Measurements from ENCODE around the gene NEAT1.

Gene NEAT1

DNA sequence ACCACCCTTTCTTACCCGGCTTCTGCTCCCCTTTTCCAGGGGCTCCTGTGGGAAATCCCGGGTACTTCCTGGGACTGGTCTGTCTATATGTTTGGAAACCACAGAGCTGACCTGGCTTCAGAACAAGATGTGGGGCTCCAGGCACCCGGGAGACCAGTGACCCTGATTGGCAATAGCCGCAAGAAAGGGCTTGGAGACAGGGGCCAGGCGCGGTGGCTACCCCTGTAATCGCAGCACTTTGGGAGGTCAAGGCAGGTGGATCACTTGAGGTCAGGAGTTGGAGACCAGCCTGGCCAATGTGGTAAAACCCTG lies 3.2 kb upstream of the NEAT1 start:
- H3K4me3 ChIP-seq (ENCODE audit: low read length), result no peak overlapping the region

DNA sequence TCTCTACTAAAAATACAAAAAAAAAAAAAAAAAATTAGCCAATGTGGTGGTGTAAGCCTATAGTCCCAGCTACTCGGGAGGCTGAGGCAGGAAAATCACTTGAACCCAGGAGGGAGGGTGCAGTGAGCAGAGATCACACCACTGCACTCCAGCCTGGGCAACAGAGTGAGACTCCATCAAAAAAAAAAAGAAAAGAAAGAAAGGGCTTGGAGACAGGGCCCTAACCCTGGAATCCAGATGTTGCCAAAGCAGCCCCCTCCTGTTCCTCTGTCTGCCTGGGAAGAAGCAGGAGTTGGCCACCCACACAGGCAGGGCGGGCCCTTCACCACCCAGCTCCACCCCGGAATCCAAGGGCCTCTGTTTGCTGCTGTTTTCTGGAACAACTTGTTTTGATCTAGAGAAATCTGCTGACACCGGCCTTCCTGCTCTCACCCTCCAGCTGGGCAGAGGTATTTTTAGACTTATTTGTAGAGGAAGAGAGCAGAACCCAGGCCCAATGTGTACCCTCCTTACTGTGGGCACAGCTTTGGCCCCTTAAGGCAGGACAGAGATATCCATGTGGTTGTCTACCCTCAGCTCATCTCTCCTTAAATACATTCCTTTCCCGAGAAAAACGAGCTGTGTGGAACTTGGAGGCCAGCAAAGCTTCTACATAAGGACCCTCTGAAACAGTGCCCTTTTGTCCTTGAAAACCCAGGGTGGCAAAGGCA lies 2.7 kb upstream of the NEAT1 start:
- H3K9ac ChIP-seq (ENCODE audit: low read depth, low read length), result peak overlapping the region; percentile 37
- H3K9me3 ChIP-seq (ENCODE audit: insufficient read depth, low read depth, low read length), result no peaks in the 10 kb centered on the region
- peak overlapping the region; percentile 96; the same call in 1 of the 2 replicates for H3K27ac ChIP-seq (ENCODE audit: low read depth, low read length)
- no peaks in the 10 kb centered on the region for H3K27me3 ChIP-seq (ENCODE audit: insufficient read depth, low read length)
- WGBS, result 66% methylated on average over 6 of the region's 6 CpGs
- H3K4me1 ChIP-seq (ENCODE audit: insufficient read depth, low read length), result peaks cover 72% of the 10 kb centered on the region
- no peaks in the 10 kb centered on the region for H3K36me3 ChIP-seq (ENCODE audit: insufficient read depth, low read length)
- H3K4me3 ChIP-seq (ENCODE audit: low read length), result no peak overlapping the region; the same call in 1 of the 2 replicates

More for the DNA sequence above, 3.2 kb upstream of the NEAT1 start:
- Histone ChIP-seq H3K9me3 (ENCODE audit: insufficient read depth, low read depth, low read length) (no peaks in the 10 kb centered on the region), H3K4me1 (ENCODE audit: insufficient read depth, low read length) (peaks cover 67% of the 10 kb centered on the region), H3K9ac (ENCODE audit: low read depth, low read length) (peak overlapping the region; percentile 81), H3K27ac (ENCODE audit: low read depth, low read length) (peak overlapping the region; percentile 96), H3K27me3 (ENCODE audit: insufficient read depth, low read length) (no peaks in the 10 kb centered on the region), H3K36me3 (ENCODE audit: insufficient read depth, low read length) (no peaks in the 10 kb centered on the region)
- 70% methylated on average over 7 of the region's 7 CpGs for WGBS

DNA sequence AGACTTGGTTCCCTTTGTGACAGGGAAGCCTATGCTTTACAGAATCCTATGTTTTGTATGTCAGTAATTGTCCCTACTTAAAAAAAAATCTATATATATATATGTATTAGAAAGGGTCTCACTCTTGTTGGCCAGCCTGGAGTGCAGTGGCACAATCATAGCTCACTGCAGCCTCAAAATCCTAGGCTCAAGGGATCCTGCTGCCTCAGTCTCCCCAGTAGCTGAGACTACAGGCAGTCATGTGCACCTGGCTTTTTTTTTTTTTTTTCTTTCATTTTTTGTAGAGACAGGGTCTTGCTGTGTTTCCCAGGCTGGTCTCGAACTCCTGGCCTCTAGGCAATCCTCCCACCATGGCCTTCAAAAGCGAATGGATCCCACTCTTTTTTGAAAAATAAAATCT lies 2.1 kb upstream of the NEAT1 start:
- Histone ChIP-seq H3K9ac (ENCODE audit: low read depth, low read length) (peak overlapping the region; percentile 37), H3K36me3 (ENCODE audit: insufficient read depth, low read length) (no peaks in the 10 kb centered on the region), H3K27ac (ENCODE audit: low read depth, low read length) (peak overlapping the region; percentile 96; the same call in 1 of the 2 replicates), H3K27me3 (ENCODE audit: insufficient read depth, low read length) (no peaks in the 10 kb centered on the region), H3K4me3 (ENCODE audit: low read length) (no peak overlapping the region), H3K9me3 (ENCODE audit: insufficient read depth, low read depth, low read length) (no peaks in the 10 kb centered on the region), H3K4me1 (ENCODE audit: insufficient read depth, low read length) (peaks cover 77% of the 10 kb centered on the region)
- WGBS, result no CpG with 5 or more reads among the region's 2 CpGs

DNA sequence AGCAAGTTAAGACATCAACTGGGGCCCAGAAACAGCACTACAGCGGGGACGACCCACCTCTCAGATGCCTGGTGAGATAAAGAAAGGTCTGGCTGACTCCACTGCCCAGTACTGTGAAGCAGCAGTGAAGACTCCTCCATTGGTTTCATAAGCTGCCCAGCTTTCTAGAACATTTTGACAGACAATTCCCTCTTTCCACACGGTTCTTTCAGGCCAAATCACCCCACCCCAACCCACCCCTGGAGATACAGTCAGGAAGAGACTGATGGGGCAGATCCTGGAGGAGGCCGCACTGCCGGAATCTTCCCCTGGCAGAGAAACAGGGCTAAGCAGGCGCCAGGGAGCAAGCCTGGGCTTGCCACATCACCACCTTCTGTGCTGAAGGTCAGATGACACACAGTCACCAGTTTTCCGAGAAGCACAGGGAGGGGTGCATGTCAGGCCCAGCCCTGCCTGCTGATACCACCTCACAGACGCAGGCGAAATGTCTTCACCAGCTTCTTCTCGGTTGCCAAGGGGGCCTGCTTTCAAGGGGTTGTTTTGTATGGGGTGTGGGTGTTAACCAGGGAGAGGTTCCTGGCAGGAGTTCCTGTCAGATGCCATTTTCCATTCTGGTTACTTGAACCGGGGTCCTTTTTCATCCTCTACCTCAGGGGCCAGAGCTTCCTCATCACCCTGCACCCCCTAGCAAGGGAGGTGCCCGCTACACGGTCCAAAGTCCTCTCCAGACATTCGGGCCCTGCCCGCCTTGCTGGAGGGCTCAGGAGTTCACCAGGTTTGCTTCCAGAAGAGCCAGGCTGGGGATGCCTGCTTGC lies 1.4 kb upstream of the NEAT1 start:
- no peaks in the 10 kb centered on the region for H3K27me3 ChIP-seq (ENCODE audit: insufficient read depth, low read length)
- peak overlapping the region; percentile 85 for H3K9ac ChIP-seq (ENCODE audit: low read depth, low read length)
- H3K27ac ChIP-seq (ENCODE audit: low read depth, low read length), result peak overlapping the region; percentile 92; the same call in 1 of the 2 replicates
- 61% methylated on average over 15 of the region's 15 CpGs for WGBS
- peak overlapping the region; percentile 65 for H3K4me3 ChIP-seq (ENCODE audit: low read length)
- no peaks in the 10 kb centered on the region for H3K9me3 ChIP-seq (ENCODE audit: insufficient read depth, low read depth, low read length)
- H3K36me3 ChIP-seq (ENCODE audit: insufficient read depth, low read length), result 0 out of 2 replicates have a peak, but pooled peaks cover under 1% of the 10 kb centered on the region
- peaks cover 81% of the 10 kb centered on the region for H3K4me1 ChIP-seq (ENCODE audit: insufficient read depth, low read length)

DNA sequence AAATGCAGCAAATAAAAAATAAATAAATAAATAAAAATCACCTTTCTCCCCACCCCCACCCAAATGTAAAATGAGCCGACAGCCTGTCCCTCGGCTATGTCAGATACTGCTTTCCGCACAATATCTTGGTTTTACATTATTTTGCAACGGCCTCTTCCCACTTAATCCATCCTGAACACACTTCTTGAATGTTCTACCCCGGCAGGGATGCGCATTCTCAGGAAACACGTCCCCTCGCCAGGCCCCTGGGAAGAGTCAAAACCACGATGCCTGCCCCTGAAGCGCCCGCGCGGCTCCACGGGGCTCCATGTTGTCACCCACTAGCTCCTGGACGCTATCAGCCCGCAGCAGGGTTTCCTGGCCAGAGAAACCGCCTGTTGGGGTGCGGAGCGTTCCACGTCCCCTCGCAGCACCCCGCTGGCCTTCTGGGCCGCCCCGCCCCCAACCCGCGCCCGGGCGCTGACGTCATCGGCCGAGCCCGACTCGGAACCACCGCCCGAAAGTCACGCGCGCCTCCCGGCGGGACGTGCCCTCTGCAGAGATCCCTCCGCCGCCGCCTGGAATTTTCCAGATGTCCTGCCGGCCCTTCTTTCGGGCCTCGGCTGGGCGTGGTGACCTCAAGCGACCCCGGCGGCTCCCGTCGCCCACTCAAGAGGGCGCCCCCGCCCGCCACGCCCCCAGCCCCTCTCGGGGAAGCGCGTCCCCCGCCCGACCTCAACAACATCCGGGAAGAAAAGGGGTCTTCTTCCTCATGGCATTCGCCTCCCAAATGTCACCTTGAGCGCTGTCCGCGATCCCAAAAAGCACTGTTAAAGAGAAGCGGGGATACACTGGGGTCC lies 585 bp upstream of the NEAT1 start:
- Histone ChIP-seq H3K4me3 (ENCODE audit: low read length) (peak overlapping the region; percentile 65), H3K27ac (ENCODE audit: low read depth, low read length) (peak overlapping the region; percentile 92), H3K4me1 (ENCODE audit: insufficient read depth, low read length) (peaks cover 82% of the 10 kb centered on the region), H3K36me3 (ENCODE audit: insufficient read depth, low read length) (0 out of 2 replicates have a peak, but pooled peaks cover 4% of the 10 kb centered on the region), H3K9me3 (ENCODE audit: insufficient read depth, low read depth, low read length) (no peaks in the 10 kb centered on the region), H3K9ac (ENCODE audit: low read depth, low read length) (peak overlapping the region; percentile 92), H3K27me3 (ENCODE audit: insufficient read depth, low read length) (no peaks in the 10 kb centered on the region)
- 3% methylated on average over 68 of the region's 68 CpGs for WGBS

DNA sequence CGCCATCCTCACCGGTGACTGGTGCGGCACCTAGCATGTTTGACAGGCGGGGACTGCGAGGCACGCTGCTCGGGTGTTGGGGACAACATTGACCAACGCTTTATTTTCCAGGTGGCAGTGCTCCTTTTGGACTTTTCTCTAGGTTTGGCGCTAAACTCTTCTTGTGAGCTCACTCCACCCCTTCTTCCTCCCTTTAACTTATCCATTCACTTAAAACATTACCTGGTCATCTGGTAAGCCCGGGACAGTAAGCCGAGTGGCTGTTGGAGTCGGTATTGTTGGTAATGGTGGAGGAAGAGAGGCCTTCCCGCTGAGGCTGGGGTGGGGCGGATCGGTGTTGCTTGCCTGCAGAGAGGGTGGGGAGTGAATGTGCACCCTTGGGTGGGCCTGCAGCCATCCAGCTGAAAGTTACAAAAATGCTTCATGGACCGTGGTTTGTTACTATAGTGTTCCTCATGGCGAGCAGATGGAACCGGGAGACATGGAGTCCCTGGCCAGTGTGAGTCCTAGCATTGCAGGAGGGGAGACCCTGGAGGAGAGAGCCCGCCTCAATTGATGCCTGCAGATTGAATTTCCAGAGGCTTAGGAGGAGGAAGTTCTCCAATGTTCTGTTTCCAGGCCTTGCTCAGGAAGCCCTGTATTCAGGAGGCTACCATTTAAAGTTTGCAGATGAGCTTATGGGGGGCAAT lies 1.1 kb downstream of the NEAT1 start:
- Histone ChIP-seq H3K4me3 (ENCODE audit: low read length) (peak overlapping the region; percentile 65), H3K27ac (ENCODE audit: low read depth, low read length) (no peak overlapping the region; the same call in 1 of the 2 replicates), H3K9ac (ENCODE audit: low read depth, low read length) (peak overlapping the region; percentile 92), H3K9me3 (ENCODE audit: insufficient read depth, low read depth, low read length) (no peaks in the 10 kb centered on the region), H3K36me3 (ENCODE audit: insufficient read depth, low read length) (0 out of 2 replicates have a peak, but pooled peaks cover 4% of the 10 kb centered on the region), H3K4me1 (ENCODE audit: insufficient read depth, low read length) (peaks cover 83% of the 10 kb centered on the region), H3K27me3 (ENCODE audit: insufficient read depth, low read length) (no peaks in the 10 kb centered on the region)
- 63% methylated on average over 19 of the region's 19 CpGs for WGBS

DNA sequence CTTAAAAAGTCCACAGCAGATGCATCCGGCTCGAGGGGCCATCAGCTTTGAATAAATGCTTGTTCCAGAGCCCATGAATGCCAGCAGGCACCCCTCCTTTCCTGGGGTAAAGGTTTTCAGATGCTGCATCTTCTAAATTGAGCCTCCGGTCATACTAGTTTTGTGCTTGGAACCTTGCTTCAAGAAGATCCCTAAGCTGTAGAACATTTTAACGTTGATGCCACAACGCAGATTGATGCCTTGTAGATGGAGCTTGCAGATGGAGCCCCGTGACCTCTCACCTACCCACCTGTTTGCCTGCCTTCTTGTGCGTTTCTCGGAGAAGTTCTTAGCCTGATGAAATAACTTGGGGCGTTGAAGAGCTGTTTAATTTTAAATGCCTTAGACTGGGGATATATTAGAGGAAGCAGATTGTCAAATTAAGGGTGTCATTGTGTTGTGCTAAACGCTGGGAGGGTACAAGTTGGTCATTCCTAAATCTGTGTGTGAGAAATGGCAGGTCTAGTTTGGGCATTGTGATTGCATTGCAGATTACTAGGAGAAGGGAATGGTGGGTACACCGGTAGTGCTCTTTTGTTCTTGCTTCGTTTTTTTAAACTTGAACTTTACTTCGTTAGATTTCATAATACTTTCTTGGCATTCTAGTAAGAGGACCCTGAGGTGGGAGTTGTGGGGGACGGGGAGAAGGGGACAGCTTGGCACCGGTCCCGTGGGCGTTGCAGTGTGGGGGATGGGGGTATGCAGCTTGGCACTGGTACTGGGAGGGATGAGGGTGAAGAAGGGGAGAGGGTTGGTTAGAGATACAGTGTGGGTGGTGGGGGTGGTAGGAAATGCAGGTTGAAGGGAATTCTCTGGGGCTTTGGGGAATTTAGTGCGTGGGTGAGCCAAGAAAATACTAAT lies 1.9 kb downstream of the NEAT1 start:
- Histone ChIP-seq H3K27ac (ENCODE audit: low read depth, low read length) (no peak overlapping the region), H3K27me3 (ENCODE audit: insufficient read depth, low read length) (no peaks in the 10 kb centered on the region), H3K9ac (ENCODE audit: low read depth, low read length) (peak overlapping the region; percentile 92), H3K9me3 (ENCODE audit: insufficient read depth, low read depth, low read length) (no peaks in the 10 kb centered on the region), H3K4me3 (ENCODE audit: low read length) (peak overlapping the region; percentile 65), H3K4me1 (ENCODE audit: insufficient read depth, low read length) (peaks cover 84% of the 10 kb centered on the region), H3K36me3 (ENCODE audit: insufficient read depth, low read length) (0 out of 2 replicates have a peak, but pooled peaks cover 4% of the 10 kb centered on the region)
- 54% methylated on average over 18 of the region's 18 CpGs for WGBS

DNA sequence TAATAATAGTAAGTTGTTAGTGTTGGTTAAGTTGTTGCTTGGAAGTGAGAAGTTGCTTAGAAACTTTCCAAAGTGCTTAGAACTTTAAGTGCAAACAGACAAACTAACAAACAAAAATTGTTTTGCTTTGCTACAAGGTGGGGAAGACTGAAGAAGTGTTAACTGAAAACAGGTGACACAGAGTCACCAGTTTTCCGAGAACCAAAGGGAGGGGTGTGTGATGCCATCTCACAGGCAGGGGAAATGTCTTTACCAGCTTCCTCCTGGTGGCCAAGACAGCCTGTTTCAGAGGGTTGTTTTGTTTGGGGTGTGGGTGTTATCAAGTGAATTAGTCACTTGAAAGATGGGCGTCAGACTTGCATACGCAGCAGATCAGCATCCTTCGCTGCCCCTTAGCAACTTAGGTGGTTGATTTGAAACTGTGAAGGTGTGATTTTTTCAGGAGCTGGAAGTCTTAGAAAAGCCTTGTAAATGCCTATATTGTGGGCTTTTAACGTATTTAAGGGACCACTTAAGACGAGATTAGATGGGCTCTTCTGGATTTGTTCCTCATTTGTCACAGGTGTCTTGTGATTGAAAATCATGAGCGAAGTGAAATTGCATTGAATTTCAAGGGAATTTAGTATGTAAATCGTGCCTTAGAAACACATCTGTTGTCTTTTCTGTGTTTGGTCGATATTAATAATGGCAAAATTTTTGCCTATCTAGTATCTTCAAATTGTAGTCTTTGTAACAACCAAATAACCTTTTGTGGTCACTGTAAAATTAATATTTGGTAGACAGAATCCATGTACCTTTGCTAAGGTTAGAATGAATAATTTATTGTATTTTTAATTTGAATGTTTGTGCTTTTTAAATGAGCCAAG lies 2.7 kb downstream of the NEAT1 start:
- H3K36me3 ChIP-seq (ENCODE audit: insufficient read depth, low read length), result 0 out of 2 replicates have a peak, but pooled peaks cover 4% of the 10 kb centered on the region
- H3K9me3 ChIP-seq (ENCODE audit: insufficient read depth, low read depth, low read length), result no peaks in the 10 kb centered on the region
- peaks cover 83% of the 10 kb centered on the region for H3K4me1 ChIP-seq (ENCODE audit: insufficient read depth, low read length)
- H3K27ac ChIP-seq (ENCODE audit: low read depth, low read length), result no peak overlapping the region
- H3K4me3 ChIP-seq (ENCODE audit: low read length), result peak overlapping the region; percentile 65
- H3K9ac ChIP-seq (ENCODE audit: low read depth, low read length), result peak overlapping the region; percentile 20; the same call in 1 of the 2 replicates
- WGBS, result 47% methylated on average over 9 of the region's 9 CpGs
- H3K27me3 ChIP-seq (ENCODE audit: insufficient read depth, low read length), result no peaks in the 10 kb centered on the region

Measured in HUES64 (cell line).